MM.1S (cell line): ENCODE measurements around the gene ANKS1B.

Experiments used
- CTCF ChIP-seq: fragments of 300-600 bp; sonication (generic); IDR thresholded peaks from 2 replicates; pipeline ENCODE4 v1.5.1; 2016; ENCODE audit warnings: antibody characterized with exemption, low read length, mixed read lengths
- EZH2 ChIP-seq: fragments of 300-600 bp; sonication (generic); optimal IDR thresholded peaks from 2 replicates; pipeline ENCODE3; 2017; ENCODE audit warnings: low read depth, mild to moderate bottlenecking, antibody characterized with exemption, low read length, mixed read lengths

GRCh38 chr12:98830657-98831056, 1154.1 kb downstream of the ANKS1B start:
- TF ChIP-seq CTCF: no peak
- TF ChIP-seq EZH2: no peak
